Activated naive CD8-positive, alpha-beta T cell treated with anti-CD3 and anti-CD28 coated beads, Interleukin-2, amount 10 ng/mL, durations not matched to agents 7 days and 5 days (primary cell): ENCODE measurements around the gene MYEOV. TPM values are rescaled to one million over a fixed set of nuclear protein-coding genes. Genes with fewer than 3 reads are reported as not detected.
A peak's percentile ranks its signal among the peaks of the same experiment; 100 is the strongest.

Experiments used
- ATAC-seq: fragments of 150-1000 bp; cut with Tn5 transposase; one replicate; pipeline ENCODE4 v1.10.0; 2021; ENCODE audit warnings: low read depth, moderate library complexity
- POLR2A ChIA-PET: fragments of 350-600 bp; sonication (Branson Sonifier 250); formaldehyde crosslinking; loops from one replicate; lab custom pipeline; 2021; ENCODE audit warnings: antibody characterized with exemption; lab: Charles Lee
- DNase-seq: peaks from one replicate; pipeline ENCODE4 v3.0.0; 2021
- H3K27ac Mint-ChIP-seq: one replicate; pipeline ENCODE4 v1.8.0; 2022; ENCODE audit warnings: mild to moderate bottlenecking, mixed read lengths
- H3K27me3 Mint-ChIP-seq: one replicate; pipeline ENCODE4 v1.8.0; 2022; ENCODE audit warnings: mild to moderate bottlenecking, moderate library complexity, mixed read lengths
- H3K36me3 Mint-ChIP-seq: one replicate; pipeline ENCODE4 v1.8.0; 2021; ENCODE audit warnings: mild to moderate bottlenecking, mixed read lengths
- H3K4me1 Mint-ChIP-seq: one replicate; pipeline ENCODE4 v1.8.0; 2021; ENCODE audit warnings: mixed read lengths
- H3K4me3 Mint-ChIP-seq: one replicate; pipeline ENCODE4 v1.8.0; 2022; ENCODE audit warnings: mild to moderate bottlenecking, moderate library complexity, mixed read lengths
- H3K9me3 Mint-ChIP-seq: one replicate; pipeline ENCODE4 v1.8.0; 2021; ENCODE audit warnings: mixed read lengths
- total RNA-seq, 2 experiments: library from RNA; stranded (reverse); gene quantifications; one replicate each; pipeline ENCODE4 v1.2.3, GENCODE V29; 2021

The MYEOV gene
- total RNA-seq, 2 experiments from 2014 or later: not detected

DNA sequence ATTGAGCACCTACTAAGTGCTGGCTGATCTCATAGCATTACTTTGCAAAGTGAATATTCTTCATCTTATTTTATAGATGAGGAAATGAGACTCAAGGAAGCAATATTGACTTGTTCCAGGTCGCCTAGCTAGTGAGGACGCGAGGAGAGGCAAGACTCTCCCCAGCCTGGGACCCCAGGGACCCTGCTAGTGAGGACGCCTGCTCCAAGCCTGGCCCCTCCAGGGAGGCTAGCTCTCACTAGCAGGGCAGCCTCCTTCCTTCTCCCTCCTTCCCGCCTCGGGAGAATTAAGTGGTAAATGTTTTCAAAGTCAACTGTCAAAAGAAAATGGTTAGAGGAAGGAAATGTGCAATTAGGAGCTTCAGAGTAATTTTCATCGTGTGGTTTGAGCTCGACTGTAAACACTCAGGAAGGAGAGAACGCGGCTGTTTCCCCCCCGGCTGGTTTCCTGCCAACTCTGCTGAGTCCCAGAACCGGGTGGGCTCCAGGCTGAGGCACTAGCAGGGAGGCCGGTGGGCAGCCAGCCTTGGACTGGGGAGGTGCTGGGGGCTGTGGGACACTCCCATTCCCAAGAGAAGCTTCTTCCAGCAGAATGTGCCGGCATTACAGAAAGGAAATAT is 17.9 kb downstream of the MYEOV start:
- ATAC-seq (peak; percentile 76), DNase-seq (peak; percentile 52)
- H3K9me3 Mint-ChIP-seq: no peaks in the 10 kb centered on the region
- no peaks in the 10 kb centered on the region for H3K27me3 Mint-ChIP-seq
- POLR2A ChIA-PET: interaction anchor here (1.9 to 3.0 kb wide), 2 partner anchors 10 to 14 kb away, joined by 8 to 30 read pairs; no protein-coding TSS in a partner anchor
- H3K4me1 Mint-ChIP-seq: peaks cover 14% of the 10 kb centered on the region
- H3K27ac Mint-ChIP-seq: peak overlapping the region; percentile 92
- H3K36me3 Mint-ChIP-seq: no peaks in the 10 kb centered on the region
- peak overlapping the region; percentile 65 for H3K4me3 Mint-ChIP-seq

DNA sequence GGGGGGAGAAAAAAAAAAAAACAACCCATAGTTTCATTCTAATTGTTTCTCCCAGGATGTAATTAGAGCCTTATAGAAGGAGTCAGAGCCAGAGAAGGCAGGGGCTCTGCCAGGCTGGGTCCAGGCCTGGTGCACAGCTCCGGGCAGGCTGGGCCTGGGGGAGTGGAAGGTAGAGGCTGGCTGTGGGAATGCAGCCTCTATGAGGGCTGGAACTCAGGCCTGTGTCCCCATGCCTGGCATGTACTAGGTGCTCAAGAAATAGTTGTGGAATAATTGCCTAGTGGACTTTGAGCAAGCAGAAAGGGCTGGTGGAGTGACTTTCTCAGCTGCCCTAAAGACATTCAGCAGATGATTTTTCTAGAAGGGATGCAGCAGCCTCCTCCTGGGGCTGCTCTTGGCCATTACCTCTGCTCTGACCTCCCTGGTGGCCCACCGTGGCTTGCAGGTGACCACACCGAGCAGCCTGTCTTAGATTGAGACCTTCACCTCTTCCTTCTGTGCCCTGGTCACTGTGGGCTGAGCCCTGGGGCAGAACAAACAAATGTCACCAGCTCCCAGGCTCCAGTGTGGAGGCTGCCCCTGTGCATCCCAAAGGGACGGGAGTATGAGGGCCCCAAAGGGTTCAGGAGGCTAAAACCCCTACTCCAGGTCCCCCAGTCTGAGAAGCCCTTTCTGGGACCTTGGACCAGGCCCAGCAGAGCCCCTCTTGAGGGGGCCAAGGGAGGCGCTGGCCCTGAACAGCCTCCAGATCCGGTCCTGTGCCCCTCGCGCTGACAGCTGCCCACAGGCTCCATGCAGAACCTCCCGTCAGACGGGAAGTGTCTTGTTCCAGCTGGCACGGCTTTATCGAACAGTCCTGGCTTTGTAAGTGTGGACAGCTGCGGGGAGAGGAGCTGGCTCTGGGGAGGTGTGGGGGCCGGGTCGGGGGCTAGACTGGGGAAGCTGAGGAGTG is 18.8 kb downstream of the MYEOV start:
- peaks cover 16% of the 10 kb centered on the region for H3K4me1 Mint-ChIP-seq
- H3K27ac Mint-ChIP-seq: peak overlapping the region; percentile 82
- H3K36me3 Mint-ChIP-seq: no peaks in the 10 kb centered on the region
- no peaks in the 10 kb centered on the region for H3K9me3 Mint-ChIP-seq
- no peaks in the 10 kb centered on the region for H3K27me3 Mint-ChIP-seq
- ATAC-seq: no peak
- peak; percentile 25 for DNase-seq
- POLR2A ChIA-PET: interaction anchor here (0.8 to 3.0 kb wide), 3 partner anchors 11 to 195 kb away, joined by 3 to 30 read pairs (median 8); no protein-coding TSS in a partner anchor
- no peak overlapping the region for H3K4me3 Mint-ChIP-seq

GRCh38 chr11:69313992-69314391 is 20.0 kb downstream of the MYEOV start:
- H3K4me1 Mint-ChIP-seq: peaks cover 18% of the 10 kb centered on the region
- POLR2A ChIA-PET: interaction anchor here (0.6 to 3.0 kb wide), 2 partner anchors 16 to 231 kb away, joined by 3 to 30 read pairs; no protein-coding TSS in a partner anchor
- H3K27ac Mint-ChIP-seq: no peak overlapping the region

DNA sequence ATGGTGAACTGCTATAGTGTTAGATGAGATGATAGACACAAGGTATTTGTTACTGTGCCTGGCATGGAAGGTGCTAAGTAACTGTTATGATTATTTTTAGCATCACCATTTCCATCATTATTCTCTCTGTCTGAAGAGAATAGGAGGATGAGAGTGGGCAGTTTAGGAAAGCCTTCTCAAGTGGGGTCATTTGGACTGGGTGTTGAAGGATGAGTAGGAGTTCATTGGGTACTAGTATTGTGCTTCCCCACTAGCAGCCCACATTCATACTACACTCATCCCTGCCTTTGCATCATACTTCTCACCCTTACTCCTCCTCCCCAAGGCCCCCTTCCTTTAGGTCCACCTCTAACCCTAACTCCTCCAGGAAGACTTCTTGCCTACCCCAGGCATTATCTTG is 20.6 kb downstream of the MYEOV start:
- Mint-ChIP-seq H3K9me3 (peaks cover 9% of the 10 kb centered on the region), H3K4me1 (peaks cover 18% of the 10 kb centered on the region), H3K27me3 (peaks cover 2% of the 10 kb centered on the region), H3K36me3 (peaks cover 3% of the 10 kb centered on the region), H3K27ac (no peak overlapping the region), H3K4me3 (no peak overlapping the region)
- no peak for ATAC-seq
- no peak for DNase-seq
- POLR2A ChIA-PET: no interaction called here

More at GRCh38 chr11:69313992-69314391, 20.0 kb downstream of the MYEOV start:
- Mint-ChIP-seq H3K27me3 (no peaks in the 10 kb centered on the region), H3K4me3 (no peak overlapping the region), H3K36me3 (peaks cover 3% of the 10 kb centered on the region), H3K9me3 (peaks cover 6% of the 10 kb centered on the region)
- no peak for ATAC-seq
- DNase-seq: no peak

- H3K4me3 Mint-ChIP-seq: no peak overlapping the region
- POLR2A ChIA-PET: no interaction called here
- peak; percentile 7 for DNase-seq
- ATAC-seq: no peak
- no peak overlapping the region for H3K27ac Mint-ChIP-seq
- peaks cover 3% of the 10 kb centered on the region for H3K36me3 Mint-ChIP-seq
- peaks cover 2% of the 10 kb centered on the region for H3K27me3 Mint-ChIP-seq
- H3K9me3 Mint-ChIP-seq: peaks cover 9% of the 10 kb centered on the region
- peaks cover 9% of the 10 kb centered on the region for H3K4me1 Mint-ChIP-seq
Measured at GRCh38 chr11:69316956-69317355, 23.0 kb downstream of the MYEOV start.

DNA sequence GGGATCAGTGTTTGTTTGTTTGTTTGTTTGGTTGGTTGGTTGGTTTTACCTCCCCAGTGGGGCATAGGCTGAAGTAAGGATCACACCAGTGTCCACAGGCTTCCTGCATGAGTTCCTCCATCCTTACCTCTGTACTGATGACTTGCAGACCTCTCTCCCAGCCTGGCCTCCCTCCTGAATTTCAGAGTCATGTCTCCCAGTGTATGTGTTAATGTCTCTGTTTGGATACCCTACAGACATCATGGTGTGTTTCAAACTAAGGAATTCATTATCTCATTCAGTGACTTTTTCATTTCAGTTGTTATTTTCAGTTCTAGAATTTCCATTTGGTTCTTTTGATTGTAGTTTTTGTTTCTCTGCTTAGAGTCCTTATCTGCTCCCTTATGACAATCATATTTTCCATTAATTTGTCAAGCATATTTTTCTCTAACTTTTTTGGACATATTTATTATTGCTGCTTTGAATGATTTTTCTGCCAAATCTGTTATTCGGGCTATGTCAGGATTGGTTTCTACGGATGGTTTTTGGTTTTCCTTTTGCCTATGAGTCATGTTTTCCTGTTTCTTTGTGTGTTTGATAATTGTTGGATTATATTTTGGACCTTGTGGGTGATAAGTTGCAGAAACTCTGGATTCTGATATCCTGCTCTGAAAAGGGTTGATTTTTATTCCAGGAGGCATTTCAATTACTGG is 23.6 kb downstream of the MYEOV start:
- H3K4me3 Mint-ChIP-seq: no peak overlapping the region
- no peak overlapping the region for H3K27ac Mint-ChIP-seq
- H3K4me1 Mint-ChIP-seq: peaks cover 4% of the 10 kb centered on the region
- ATAC-seq (no peak), DNase-seq (no peak)
- peaks cover 3% of the 10 kb centered on the region for H3K36me3 Mint-ChIP-seq
- peaks cover 2% of the 10 kb centered on the region for H3K27me3 Mint-ChIP-seq
- POLR2A ChIA-PET: no interaction called here
- peaks cover 9% of the 10 kb centered on the region for H3K9me3 Mint-ChIP-seq

DNA sequence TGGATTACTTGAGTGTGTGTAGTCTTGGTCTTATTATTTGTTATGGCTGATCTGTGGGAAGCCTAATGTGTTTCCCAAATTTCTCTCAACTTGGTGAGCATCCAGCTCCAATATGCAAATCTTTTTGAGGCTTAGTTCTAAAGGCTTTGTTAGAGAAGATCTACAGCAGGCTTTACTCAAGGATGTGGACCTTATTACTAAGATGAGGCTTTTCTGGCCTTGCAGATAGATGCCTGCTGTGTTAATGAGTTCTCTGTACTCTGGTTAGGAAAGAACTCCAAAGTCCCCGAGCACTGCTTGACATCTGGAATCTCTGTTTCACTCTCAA is 24.1 kb downstream of the MYEOV start:
- ATAC-seq: no peak
- DNase-seq: no peak
- Mint-ChIP-seq H3K4me1 (peaks cover 4% of the 10 kb centered on the region), H3K27me3 (peaks cover 2% of the 10 kb centered on the region), H3K9me3 (peaks cover 9% of the 10 kb centered on the region), H3K4me3 (no peak overlapping the region), H3K36me3 (peaks cover 3% of the 10 kb centered on the region), H3K27ac (no peak overlapping the region)
- POLR2A ChIA-PET: no interaction called here

DNA sequence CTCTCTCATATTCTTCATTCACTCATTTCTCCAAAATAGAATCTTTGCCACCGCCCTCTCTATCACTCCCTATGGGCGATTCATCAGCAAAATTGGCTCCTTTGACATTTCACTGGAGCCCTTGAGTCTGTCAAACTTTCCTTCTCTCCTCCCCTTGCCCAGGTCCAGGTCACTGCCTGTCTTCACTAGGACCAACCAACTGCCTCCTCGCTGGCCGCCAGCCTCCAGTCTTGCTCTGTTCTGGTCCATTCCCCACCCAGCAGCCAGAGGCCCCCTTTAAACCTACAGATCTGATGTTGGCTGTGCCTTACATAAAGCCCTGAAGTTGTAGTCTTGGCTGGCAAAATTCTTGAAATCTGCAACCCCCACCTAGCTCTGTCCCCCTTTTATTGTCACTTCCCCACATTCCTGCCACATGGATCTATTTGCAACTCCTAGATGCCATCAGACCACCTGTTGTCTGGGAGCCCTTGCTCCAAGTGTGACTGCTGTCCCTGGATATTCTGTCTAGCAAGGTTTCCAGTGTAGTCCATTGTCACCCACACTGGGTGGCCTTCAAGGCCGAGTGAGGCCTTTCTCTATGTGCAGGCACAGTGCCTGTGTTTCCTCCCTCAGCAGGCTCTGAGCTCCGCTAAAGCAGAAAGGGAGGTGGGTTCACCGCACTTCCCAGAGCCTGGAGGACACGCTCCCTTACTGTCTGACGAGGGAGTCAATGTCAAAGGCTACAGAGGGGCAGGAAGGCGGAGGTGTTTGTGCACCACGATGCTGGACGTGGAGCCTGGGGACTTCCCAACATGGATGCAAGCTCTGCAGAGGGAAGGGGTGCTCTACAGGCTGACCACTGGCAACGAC is 25.5 kb downstream of the MYEOV start:
- Mint-ChIP-seq H3K36me3 (peaks cover 3% of the 10 kb centered on the region), H3K9me3 (peaks cover 9% of the 10 kb centered on the region), H3K27ac (no peak overlapping the region), H3K4me1 (peaks cover 4% of the 10 kb centered on the region), H3K27me3 (peaks cover 2% of the 10 kb centered on the region), H3K4me3 (no peak overlapping the region)
- POLR2A ChIA-PET: no interaction called here
- ATAC-seq: no peak
- DNase-seq: no peak

DNA sequence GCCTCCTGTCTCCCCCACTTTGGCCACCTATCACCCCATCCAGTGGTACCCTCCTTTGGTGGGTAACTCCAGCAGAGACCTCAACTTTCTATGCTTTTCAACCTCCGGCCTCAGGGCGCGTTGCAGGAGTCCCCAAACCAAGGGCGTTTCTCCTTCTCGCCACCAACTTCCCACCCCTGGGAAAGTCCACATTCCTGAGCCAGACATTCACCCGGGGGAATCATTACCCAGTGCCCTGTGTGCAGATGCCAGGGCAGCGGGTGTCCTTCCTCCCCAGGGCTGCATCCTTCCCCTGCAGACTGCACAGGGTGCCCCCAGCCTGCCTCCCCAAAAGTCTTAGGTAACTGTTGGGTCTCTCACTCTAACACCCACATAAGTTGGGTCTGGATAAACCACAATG is 26.4 kb downstream of the MYEOV start:
- no peak for DNase-seq
- H3K4me3 Mint-ChIP-seq: no peak overlapping the region
- peaks cover 2% of the 10 kb centered on the region for H3K27me3 Mint-ChIP-seq
- no peak overlapping the region for H3K27ac Mint-ChIP-seq
- H3K36me3 Mint-ChIP-seq: peaks cover 3% of the 10 kb centered on the region
- peaks cover 4% of the 10 kb centered on the region for H3K4me1 Mint-ChIP-seq
- POLR2A ChIA-PET: no interaction called here
- H3K9me3 Mint-ChIP-seq: peaks cover 9% of the 10 kb centered on the region
- ATAC-seq: no peak

DNA sequence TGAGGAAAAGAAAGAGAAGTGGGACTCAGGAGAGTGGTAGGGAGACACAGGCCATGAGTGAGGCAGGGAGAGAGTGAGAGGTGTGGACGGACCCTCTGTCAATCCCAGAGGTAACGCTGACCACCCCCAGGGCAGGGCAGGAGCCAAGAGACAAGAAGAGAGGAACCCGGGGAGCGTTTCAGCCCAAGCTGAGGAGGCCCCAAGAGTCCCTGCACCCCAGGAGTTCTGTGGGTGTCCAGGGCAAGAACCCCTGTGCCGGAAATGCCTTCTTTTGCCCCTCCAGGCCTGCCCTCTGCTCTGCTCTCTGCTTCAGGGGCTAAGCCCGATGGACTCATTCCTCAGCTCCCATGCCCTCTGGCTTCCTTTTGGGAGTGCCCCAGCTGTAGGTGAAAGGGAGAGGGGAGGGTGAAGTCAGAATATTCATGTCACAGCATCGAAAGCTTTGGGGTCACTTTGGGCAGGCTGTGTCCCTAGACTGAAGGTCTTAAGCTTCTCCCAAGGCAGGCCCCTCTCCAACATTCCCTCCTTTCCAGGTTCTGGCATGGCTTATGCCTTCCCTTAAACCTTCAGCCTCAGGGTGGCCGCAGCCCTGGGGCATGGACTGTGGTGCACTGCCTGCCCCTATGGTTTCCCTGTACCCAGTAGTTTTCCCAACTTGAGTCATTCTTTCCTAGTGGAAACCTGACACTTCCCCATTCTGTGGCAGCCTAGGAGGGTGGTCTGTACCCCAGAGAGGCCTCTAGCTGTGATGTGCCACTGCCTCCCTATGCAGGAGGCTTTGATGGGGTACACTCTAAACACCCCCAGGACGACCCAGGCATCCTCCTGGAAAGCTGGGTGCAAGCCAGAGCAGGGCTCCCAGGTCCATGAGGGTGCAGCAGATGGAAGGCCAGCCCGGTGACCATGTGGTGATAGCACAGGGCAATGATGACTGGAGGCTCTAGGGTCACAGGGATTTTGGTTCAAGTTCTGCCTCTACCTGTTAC is 27.1 kb downstream of the MYEOV start:
- no peak overlapping the region for H3K4me3 Mint-ChIP-seq
- ATAC-seq (no peak), DNase-seq (peak; percentile 18)
- POLR2A ChIA-PET: no interaction called here
- peaks cover 2% of the 10 kb centered on the region for H3K27me3 Mint-ChIP-seq
- peaks cover 3% of the 10 kb centered on the region for H3K36me3 Mint-ChIP-seq
- H3K4me1 Mint-ChIP-seq: peaks cover 4% of the 10 kb centered on the region
- H3K27ac Mint-ChIP-seq: no peak overlapping the region
- peaks cover 9% of the 10 kb centered on the region for H3K9me3 Mint-ChIP-seq

DNA sequence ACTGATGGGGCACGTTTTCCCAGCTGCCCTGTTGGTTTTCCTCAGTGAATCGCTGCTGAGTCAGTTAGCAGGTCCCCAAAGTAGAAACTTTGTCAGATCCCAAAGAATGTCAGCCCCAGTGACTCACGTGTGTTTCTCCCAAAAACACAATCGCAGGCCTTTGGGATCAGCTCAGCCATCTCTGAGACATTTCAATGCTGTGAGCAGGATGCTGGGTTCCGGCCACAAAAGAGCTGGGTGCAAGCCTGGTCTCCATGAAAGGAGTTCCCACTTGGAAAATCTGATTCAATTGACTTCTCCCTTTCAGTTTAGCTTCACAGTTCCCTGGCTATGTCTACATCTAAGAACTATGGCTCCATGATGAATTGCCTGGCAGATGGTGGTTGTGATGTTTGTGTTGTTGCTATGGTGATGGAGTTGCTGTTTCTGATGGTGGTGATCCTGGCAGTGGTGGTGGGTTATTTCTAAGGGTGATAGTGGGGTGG is 28.0 kb downstream of the MYEOV start:
- no peak overlapping the region for H3K4me3 Mint-ChIP-seq
- peaks cover 4% of the 10 kb centered on the region for H3K4me1 Mint-ChIP-seq
- H3K27ac Mint-ChIP-seq: no peak overlapping the region
- ATAC-seq (no peak), DNase-seq (no peak)
- peaks cover 12% of the 10 kb centered on the region for H3K9me3 Mint-ChIP-seq
- peaks cover 3% of the 10 kb centered on the region for H3K36me3 Mint-ChIP-seq
- peaks cover 4% of the 10 kb centered on the region for H3K27me3 Mint-ChIP-seq
- POLR2A ChIA-PET: no interaction called here
